HepG2 (cell line): ENCODE results near the gene SLIT3. TPM values are rescaled to one million over a fixed set of nuclear protein-coding genes. Genes with fewer than 3 reads are reported as not detected.
A peak's percentile ranks its signal among the peaks of the same experiment; 100 is the strongest.

Experiments
- ATAC-seq: fragments of 200-7000 bp; cut with Tn5 transposase; 3 replicates; pipeline ENCODE4 v1.9.1; 2020; ENCODE audit warnings: mild to moderate bottlenecking, moderate library complexity
- BruUV-seq: library from RNA; stranded (reverse); fragments of 400-500 nt; replicated peaks from 2 replicates; lab custom pipeline; 2021; lab: Mats Ljungman, UMichigan
- CTCF ChIA-PET: fragments of 300-600 bp; formaldehyde crosslinking; extraction: SDS; loops from one replicate; lab custom pipeline; 2021; ENCODE audit warnings: low total read pairs, inconsistent platforms, low intra/inter-chr PET ratio; lab: Yijun Ruan, JAX
- POLR2A ChIA-PET: fragments of 350-600 bp; sonication (Branson Sonifier 250); formaldehyde crosslinking; loops from one replicate; lab custom pipeline; 2020; ENCODE audit warnings: antibody characterized with exemption, inconsistent platforms; lab: Yijun Ruan, JAX
- DNase-seq: peaks from one replicate; pipeline ENCODE4 v3.0.0-alpha.2; 2015; ENCODE audit warnings: low spot score
- FAIRE-seq: peaks from 3 replicates; lab custom pipeline; 2011; peaks lifted over from hg19 to GRCh38; lab: Jason Lieb, UNC
- H2AFZ ChIP-seq: one replicate; pipeline ENCODE4 v1.6.1; 2011; ENCODE audit warnings: low read length, inconsistent platforms
- H3K27ac ChIP-seq: fragments of 300-600 bp; 3 replicates; pipeline ENCODE4 v1.8.0; 2011; ENCODE audit warnings: mixed run types, mild to moderate bottlenecking, mixed read lengths, low read length, inconsistent platforms; ENCODE audit not compliant: insufficient read depth; ENCODE audit errors: extremely low read length
- H3K27me3 ChIP-seq, 2 experiments: fragments of 200-600 bp in 1 of 2; 2 replicates in 1 of 2; 3 replicates in 1 of 2; pipeline versions ENCODE4 v1.6.0 to v1.8.0; 2011; ENCODE audit warnings: low read length in 2 of 2, mild to moderate bottlenecking in 2 of 2, moderate library complexity in 2 of 2, inconsistent platforms in 1 of 2; ENCODE audit not compliant: insufficient read depth in 2 of 2, control insufficient read depth in 1 of 2
- H3K36me3 ChIP-seq, 2 experiments: fragments of 200-600 bp in 1 of 2; replicated peaks in 1 of 2; 2 replicates in 1 of 2; 3 replicates in 1 of 2; pipeline versions ENCODE4 v1.5.1 to v1.8.0; 2011; ENCODE audit warnings: low read length in 2 of 2, inconsistent platforms in 1 of 2; ENCODE audit not compliant: insufficient read depth in 2 of 2, control insufficient read depth in 1 of 2
- H3K4me1 ChIP-seq: 2 replicates; pipeline ENCODE4 v1.5.1; 2012; ENCODE audit warnings: low read length, inconsistent platforms; ENCODE audit not compliant: insufficient read depth
- H3K4me2 ChIP-seq: 2 replicates; pipeline ENCODE4 v1.6.0; 2011; ENCODE audit warnings: low read depth, low read length, inconsistent platforms
- H3K4me3 ChIP-seq, 3 experiments: fragments of 200-600 bp in 1 of 3; sonication (generic), shearing (Covaris generic) in 1 of 3; replicated peaks in 1 of 3; 2 replicates each; pipeline ENCODE4 v1.5.1; 2011 to 2016; ENCODE audit warnings: low read length in 3 of 3, inconsistent platforms in 2 of 3, low read depth in 2 of 3, mild to moderate bottlenecking in 2 of 3, control low read depth in 1 of 3, mixed read lengths in 1 of 3; ENCODE audit not compliant: insufficient read depth in 1 of 3
- H3K79me2 ChIP-seq: one replicate; pipeline ENCODE4 v1.6.1; 2011; ENCODE audit warnings: low read length, inconsistent platforms; ENCODE audit not compliant: insufficient read depth
- H3K9ac ChIP-seq: 2 replicates; pipeline ENCODE4 v1.6.0; 2011; ENCODE audit warnings: mild to moderate bottlenecking, low read depth, low read length, inconsistent platforms; ENCODE audit not compliant: insufficient read depth
- H3K9me3 ChIP-seq: 2 replicates; pipeline ENCODE4 v1.5.1; 2012; ENCODE audit warnings: mild to moderate bottlenecking, low read length
- H4K20me1 ChIP-seq: 2 replicates; pipeline ENCODE4 v1.6.0; 2011; ENCODE audit warnings: inconsistent platforms, mild to moderate bottlenecking, low read length, moderate library complexity; ENCODE audit not compliant: insufficient read depth
- FOSL1 ChIP-seq: sonication (generic); formaldehyde crosslinking; IDR thresholded peaks from 2 replicates; pipeline ENCODE4 v1.9.0; 2021; ENCODE audit warnings: missing genetic modification reagents, borderline replicate concordance
- MAFF ChIP-seq: IDR thresholded peaks from 2 replicates; pipeline ENCODE4 v1.6.1; 2011; ENCODE audit warnings: low read depth, low read length, improper control_type of control experiment
- MAFK ChIP-seq, 2 experiments: IDR thresholded peaks in 1 of 2; conservative IDR thresholded peaks in 1 of 2; 2 replicates each; pipeline ENCODE4 v1.6.1; 2011; ENCODE audit warnings: improper control_type of control experiment in 2 of 2, low read length in 2 of 2
- MZF1 ChIP-seq: sonication (generic); formaldehyde crosslinking; IDR thresholded peaks from 2 replicates; pipeline ENCODE4 v1.8.1; 2023; ENCODE audit warnings: mild to moderate bottlenecking, missing genetic modification reagents, borderline replicate concordance
- NONO ChIP-seq, 2 experiments: fragments of 450-650 bp in 1 of 2; sonication (generic) in 1 of 2; formaldehyde crosslinking in 1 of 2; IDR thresholded peaks in 1 of 2; conservative IDR thresholded peaks in 1 of 2; 2 replicates each; pipeline versions ENCODE4 v1.6.1 to v1.8.0; 2017 to 2022; ENCODE audit warnings: mild to moderate bottlenecking in 1 of 2, missing genetic modification reagents in 1 of 2, moderate library complexity in 1 of 2
- ZNF562 ChIP-seq: sonication (generic); formaldehyde crosslinking; IDR thresholded peaks from 2 replicates; pipeline ENCODE4 v1.8.0; 2022; ENCODE audit warnings: missing genetic modification reagents, borderline replicate concordance
- ZNF652 ChIP-seq: IDR thresholded peaks from 2 replicates; pipeline ENCODE4 v1.6.1; 2016; ENCODE audit warnings: low read depth, borderline replicate concordance
- ZNF768 ChIP-seq: sonication (generic); formaldehyde crosslinking; IDR thresholded peaks from 2 replicates; pipeline ENCODE4 v1.4.0; 2020; ENCODE audit warnings: missing genetic modification reagents
- WGBS: methylation state at CpG from one replicate; pipeline ENCODE4 v1.1.6; 2017; ENCODE audit warnings: low lambda C conversion rate; 5-methylcytosine and 5-hydroxymethylcytosine counted together
- in situ Hi-C: cut with HindIII; loops from 2 replicates; pipeline ENCODE4 v1.10.0; 2017; ENCODE audit warnings: low pct_unique_long_range_greater_than_20kb; ENCODE audit not compliant: extremely low pct_ligation_motif_present
- intact Hi-C: fragments of 100-400 bp; cut with micrococcal nuclease; formaldehyde crosslinking; loops from one replicate; pipeline ENCODE4 v1.10.0; 2022; ENCODE audit not compliant: unreplicated experiment
- polyA plus RNA-seq, 8 experiments: library from polyadenylated mRNA; depleted of rRNA in 3 of 8; stranded (reverse) in 7 of 8; unstranded in 1 of 8; fragments of >200 nt; fragmentation: Illumina TruSeq in 4 of 8; extraction: Trizol in 4 of 8; gene quantifications; 2 replicates each; pipeline versions ENCODE4 v1.2.1 to v1.2.3, GENCODE V29; 2011 to 2016; ENCODE audit warnings: low read depth in 4 of 8, missing spikeins in 1 of 8, mixed read lengths in 1 of 8; ENCODE audit not compliant: insufficient read depth in 1 of 8
- total RNA-seq, 5 experiments: library from RNA; depleted of rRNA; stranded (reverse); fragments of >200 nt; fragmentation: Illumina TruSeq; extraction: Trizol; gene quantifications; 2 replicates each; pipeline ENCODE4 v1.2.3, GENCODE V29; 2016; ENCODE audit warnings: low read depth in 1 of 5
- TF ChIP-seq, protein P1 (sequence below): sonication (generic); formaldehyde crosslinking; IDR thresholded peaks from 2 replicates; pipeline ENCODE4 v1.5.0; 2020; ENCODE audit warnings: mild to moderate bottlenecking, low read depth, missing genetic modification reagents, borderline replicate concordance
- TF ChIP-seq, protein P2 (sequence below): IDR thresholded peaks from 2 replicates; pipeline ENCODE4 v1.6.1; 2016

Gene SLIT3
- total and polyA plus RNA-seq, 2 of the 13 experiments (the other 11 are each of a cell fraction or from before 2014, with no cell fraction given), result not detected

DNA sequence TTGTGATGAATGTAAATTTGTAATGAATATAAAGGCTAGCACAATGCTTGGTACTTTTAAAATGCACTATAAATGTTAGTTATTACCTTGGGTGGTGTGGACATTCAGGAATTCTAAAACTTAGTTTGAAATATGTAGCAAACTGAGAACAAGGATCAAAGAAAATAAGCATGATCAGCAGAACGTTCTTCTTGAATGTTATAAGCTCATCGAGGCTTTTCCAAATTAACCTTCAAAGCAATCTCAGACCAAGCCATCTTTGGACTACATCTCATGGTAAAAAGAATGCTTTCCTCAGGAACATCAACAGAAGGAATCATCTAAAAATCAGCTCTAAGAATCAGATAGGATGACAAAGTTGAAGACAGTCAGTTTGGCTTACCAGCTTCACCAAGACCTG is 146.3 kb downstream of the SLIT3 start:
- CTCF ChIA-PET, result no interaction called here
- TF ChIP-seq MZF1 (CRISPR knock-in tag), result no peak
- TF ChIP-seq, protein P1, sequence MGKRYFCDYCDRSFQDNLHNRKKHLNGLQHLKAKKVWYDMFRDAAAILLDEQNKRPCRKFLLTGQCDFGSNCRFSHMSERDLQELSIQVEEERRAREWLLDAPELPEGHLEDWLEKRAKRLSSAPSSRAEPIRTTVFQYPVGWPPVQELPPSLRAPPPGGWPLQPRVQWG (CRISPR knock-in tag), result no peak
- no peak for TF ChIP-seq FOSL1
- 0 out of 2 replicates have a peak, but pooled peaks have one; percentile 4 for TF ChIP-seq MAFF
- TF ChIP-seq ZNF562 (CRISPR knock-in tag), result no peak
- TF ChIP-seq ZNF768 (CRISPR knock-in tag), result no peak
- TF ChIP-seq MAFK (conservative IDR thresholded peaks at IDR 0.05 in 1 of 2, IDR thresholded peaks at IDR 0.05 in 1 of 2; ENCODE audit: low read length in 2 of 2), result peak; percentile 37 to 49; a peak in 3 of 4 replicates
- FAIRE-seq, result no peak

DNA sequence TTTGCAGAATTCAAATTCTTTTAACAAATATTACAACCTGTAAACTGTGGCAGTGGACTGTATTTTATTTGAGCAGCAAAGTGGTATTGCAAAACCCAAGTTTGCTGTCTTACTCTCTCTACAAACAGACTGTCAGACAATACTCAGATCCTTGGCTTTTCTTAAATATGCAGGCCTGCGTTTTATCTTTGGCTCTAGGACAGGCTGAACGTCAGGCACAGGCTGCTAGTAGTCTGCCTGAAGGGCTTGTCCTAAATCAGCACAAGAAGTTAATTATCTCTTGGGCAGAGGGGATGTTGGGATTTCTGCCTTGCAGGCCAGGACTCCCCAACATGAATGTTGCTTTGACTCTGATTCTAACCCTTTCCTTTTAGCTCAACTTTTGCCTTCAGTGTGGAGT is 147.5 kb downstream of the SLIT3 start:
- no peak overlapping the region for H2AFZ ChIP-seq
- FAIRE-seq (no peak), DNase-seq (no peak), ATAC-seq (no peak)
- H3K79me2 ChIP-seq, result no peaks in the 10 kb centered on the region
- H3K27ac ChIP-seq, result no peak overlapping the region
- H4K20me1 ChIP-seq, result no peaks in the 10 kb centered on the region
- in situ Hi-C loops, result no loop called here
- WGBS, result 0% methylated on average over 2 of the region's 2 CpGs
- no peak overlapping the region for H3K9ac ChIP-seq
- H3K4me2 ChIP-seq, result no peak overlapping the region
- H3K4me3 ChIP-seq, result no peak overlapping the region
- intact Hi-C loops, result no loop called here
- H3K27me3 ChIP-seq, result no peaks in the 10 kb centered on the region
- H3K9me3 ChIP-seq, result no peaks in the 10 kb centered on the region
- CTCF ChIA-PET, result no interaction called here
- BruUV-seq, result no TSS peak
- H3K4me1 ChIP-seq, result no peaks in the 10 kb centered on the region
- POLR2A ChIA-PET, result no interaction called here
- H3K36me3 ChIP-seq, result no peaks in the 10 kb centered on the region
- TF ChIP-seq, protein P2, sequence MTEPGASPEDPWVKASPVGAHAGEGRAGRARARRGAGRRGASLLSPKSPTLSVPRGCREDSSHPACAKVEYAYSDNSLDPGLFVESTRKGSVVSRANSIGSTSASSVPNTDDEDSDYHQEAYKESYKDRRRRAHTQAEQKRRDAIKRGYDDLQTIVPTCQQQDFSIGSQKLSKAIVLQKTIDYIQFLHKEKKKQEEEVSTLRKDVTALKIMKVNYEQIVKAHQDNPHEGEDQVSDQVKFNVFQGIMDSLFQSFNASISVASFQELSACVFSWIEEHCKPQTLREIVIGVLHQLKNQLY (CRISPR knock-in tag), result no peak
- TF ChIP-seq NONO (IDR thresholded peaks at IDR 0.05) (no peak), NONO (CRISPR knock-in tag; conservative IDR thresholded peaks at IDR 0.05) (no peak), ZNF652 (no peak)

More for the DNA sequence above, 146.3 kb downstream of the SLIT3 start:
- no peak overlapping the region for H3K4me3 ChIP-seq
- H3K27ac ChIP-seq, result no peak overlapping the region
- in situ Hi-C loops (no loop called here), intact Hi-C loops (no loop called here)
- H3K9me3 ChIP-seq, result no peaks in the 10 kb centered on the region
- H2AFZ ChIP-seq, result no peak overlapping the region
- H3K79me2 ChIP-seq, result no peaks in the 10 kb centered on the region
- H3K4me2 ChIP-seq, result no peak overlapping the region
- 0% methylated on average over 2 of the region's 2 CpGs for WGBS
- POLR2A ChIA-PET, result no interaction called here
- BruUV-seq, result no TSS peak
- H3K4me1 ChIP-seq, result no peaks in the 10 kb centered on the region
- ATAC-seq, result no peak
- no peaks in the 10 kb centered on the region for H3K36me3 ChIP-seq
- H4K20me1 ChIP-seq, result no peaks in the 10 kb centered on the region
- DNase-seq, result no peak
- H3K9ac ChIP-seq, result no peak overlapping the region
- H3K27me3 ChIP-seq, result no peaks in the 10 kb centered on the region
